Dendritic cell treated with granulocyte-macrophage colony-stimulating factor and Interleukin-4, amounts not matched to agents 40 ng/mL and 50 ng/mL, for 4 days (primary cell): ENCODE measurements around the gene MAP1LC3B.

ENCODE experiments used
- H3K27ac Mint-ChIP-seq: one replicate; pipeline ENCODE4 v1.8.0; 2022; ENCODE audit warnings: mild to moderate bottlenecking, mixed read lengths
- H3K27me3 Mint-ChIP-seq: one replicate; pipeline ENCODE4 v1.8.0; 2022; ENCODE audit warnings: mild to moderate bottlenecking, mixed read lengths
- H3K36me3 Mint-ChIP-seq: one replicate; pipeline ENCODE4 v1.8.0; 2022; ENCODE audit warnings: low read depth, mixed read lengths
- H3K4me1 Mint-ChIP-seq: one replicate; pipeline ENCODE4 v1.8.0; 2022; ENCODE audit warnings: low read depth, mixed read lengths
- H3K4me3 Mint-ChIP-seq: one replicate; pipeline ENCODE4 v1.8.0; 2022; ENCODE audit warnings: mild to moderate bottlenecking, moderate library complexity, mixed read lengths
- H3K9me3 Mint-ChIP-seq: one replicate; pipeline ENCODE4 v1.8.0; 2022; ENCODE audit warnings: mixed read lengths
- intact Hi-C: fragments of 100-400 bp; cut with micrococcal nuclease; formaldehyde crosslinking; loops from one replicate; pipeline ENCODE4 v1.15.0; 2022

The MAP1LC3B gene

GRCh38 chr16:87432330-87432915 lies 40.3 kb downstream of the MAP1LC3B start:
- peaks cover 19% of the 10 kb centered on the region for H3K4me1 Mint-ChIP-seq
- intact Hi-C loops: no loop called here
- no peak overlapping the region for H3K4me3 Mint-ChIP-seq
- H3K27ac Mint-ChIP-seq: no peak overlapping the region
- H3K9me3 Mint-ChIP-seq: no peaks in the 10 kb centered on the region
- peaks cover 3% of the 10 kb centered on the region for H3K27me3 Mint-ChIP-seq
- peaks cover 57% of the 10 kb centered on the region for H3K36me3 Mint-ChIP-seq

- Mint-ChIP-seq H3K9me3 (no peaks in the 10 kb centered on the region), H3K36me3 (peaks cover 56% of the 10 kb centered on the region), H3K27me3 (peaks cover 3% of the 10 kb centered on the region), H3K4me1 (peaks cover 19% of the 10 kb centered on the region), H3K4me3 (no peak overlapping the region), H3K27ac (no peak overlapping the region)
- intact Hi-C loops: no loop called here
Measured at GRCh38 chr16:87434146-87434667, 42.1 kb downstream of the MAP1LC3B start.

- Mint-ChIP-seq H3K4me1 (peaks cover 21% of the 10 kb centered on the region), H3K36me3 (peaks cover 42% of the 10 kb centered on the region), H3K9me3 (no peaks in the 10 kb centered on the region), H3K27ac (no peak overlapping the region), H3K27me3 (peaks cover 3% of the 10 kb centered on the region), H3K4me3 (no peak overlapping the region)
- intact Hi-C loops: no loop called here
Measured at GRCh38 chr16:87435372-87436224, 43.5 kb downstream of the MAP1LC3B start.

- Mint-ChIP-seq H3K4me1 (peaks cover 25% of the 10 kb centered on the region), H3K36me3 (peaks cover 37% of the 10 kb centered on the region), H3K27ac (no peak overlapping the region), H3K27me3 (peaks cover 3% of the 10 kb centered on the region), H3K9me3 (no peaks in the 10 kb centered on the region), H3K4me3 (no peak overlapping the region)
- intact Hi-C loops: no loop called here
Measured at GRCh38 chr16:87436225-87437172, 44.4 kb downstream of the MAP1LC3B start.

GRCh38 chr16:87437327-87437726 lies 45.2 kb downstream of the MAP1LC3B start:
- Mint-ChIP-seq H3K4me1 (peaks cover 25% of the 10 kb centered on the region), H3K9me3 (no peaks in the 10 kb centered on the region), H3K27ac (no peak overlapping the region), H3K4me3 (no peak overlapping the region), H3K36me3 (peaks cover 35% of the 10 kb centered on the region), H3K27me3 (peaks cover 3% of the 10 kb centered on the region)
- intact Hi-C loops: no loop called here

GRCh38 chr16:87437911-87438610 lies 45.9 kb downstream of the MAP1LC3B start:
- H3K27me3 Mint-ChIP-seq: peaks cover 3% of the 10 kb centered on the region
- H3K4me1 Mint-ChIP-seq: peaks cover 25% of the 10 kb centered on the region
- H3K27ac Mint-ChIP-seq: no peak overlapping the region
- intact Hi-C loops: no loop called here
- no peak overlapping the region for H3K4me3 Mint-ChIP-seq
- H3K36me3 Mint-ChIP-seq: peaks cover 34% of the 10 kb centered on the region
- no peaks in the 10 kb centered on the region for H3K9me3 Mint-ChIP-seq

GRCh38 chr16:87438611-87438985 lies 46.5 kb downstream of the MAP1LC3B start:
- Mint-ChIP-seq H3K36me3 (peaks cover 32% of the 10 kb centered on the region), H3K9me3 (no peaks in the 10 kb centered on the region), H3K27me3 (peaks cover 3% of the 10 kb centered on the region), H3K4me1 (peaks cover 25% of the 10 kb centered on the region), H3K4me3 (no peak overlapping the region), H3K27ac (no peak overlapping the region)
- intact Hi-C loops: no loop called here

GRCh38 chr16:87439926-87440325 lies 47.8 kb downstream of the MAP1LC3B start:
- Mint-ChIP-seq H3K4me3 (no peak overlapping the region), H3K36me3 (peaks cover 33% of the 10 kb centered on the region), H3K27ac (no peak overlapping the region), H3K4me1 (peaks cover 25% of the 10 kb centered on the region), H3K27me3 (peaks cover 3% of the 10 kb centered on the region), H3K9me3 (no peaks in the 10 kb centered on the region)
- intact Hi-C loops: no loop called here

- Mint-ChIP-seq H3K4me1 (peaks cover 6% of the 10 kb centered on the region), H3K4me3 (no peak overlapping the region), H3K36me3 (peaks cover 54% of the 10 kb centered on the region), H3K27me3 (no peaks in the 10 kb centered on the region), H3K9me3 (no peaks in the 10 kb centered on the region), H3K27ac (no peak overlapping the region)
- intact Hi-C loops: no loop called here
Measured at GRCh38 chr16:87441886-87442580, 49.9 kb downstream of the MAP1LC3B start.

GRCh38 chr16:87442581-87442966 lies 50.4 kb downstream of the MAP1LC3B start:
- peaks cover 6% of the 10 kb centered on the region for H3K4me1 Mint-ChIP-seq
- intact Hi-C loops: no loop called here
- H3K36me3 Mint-ChIP-seq: peaks cover 60% of the 10 kb centered on the region
- H3K27ac Mint-ChIP-seq: no peak overlapping the region
- H3K4me3 Mint-ChIP-seq: no peak overlapping the region
- H3K27me3 Mint-ChIP-seq: no peaks in the 10 kb centered on the region
- no peaks in the 10 kb centered on the region for H3K9me3 Mint-ChIP-seq

GRCh38 chr16:87443016-87443415 lies 50.9 kb downstream of the MAP1LC3B start:
- Mint-ChIP-seq H3K36me3 (peaks cover 60% of the 10 kb centered on the region), H3K9me3 (no peaks in the 10 kb centered on the region), H3K4me1 (peaks cover 6% of the 10 kb centered on the region), H3K27ac (no peak overlapping the region), H3K27me3 (no peaks in the 10 kb centered on the region), H3K4me3 (no peak overlapping the region)
- intact Hi-C loops: no loop called here

- peaks cover 68% of the 10 kb centered on the region for H3K36me3 Mint-ChIP-seq
- H3K9me3 Mint-ChIP-seq: no peaks in the 10 kb centered on the region
- no peaks in the 10 kb centered on the region for H3K27me3 Mint-ChIP-seq
- intact Hi-C loops: no loop called here
- H3K4me1 Mint-ChIP-seq: peaks cover 6% of the 10 kb centered on the region
- no peak overlapping the region for H3K27ac Mint-ChIP-seq
- no peak overlapping the region for H3K4me3 Mint-ChIP-seq
Measured at GRCh38 chr16:87443964-87444363, 51.8 kb downstream of the MAP1LC3B start.

GRCh38 chr16:87445486-87445885 lies 53.4 kb downstream of the MAP1LC3B start:
- Mint-ChIP-seq H3K4me1 (peaks cover 6% of the 10 kb centered on the region), H3K4me3 (no peak overlapping the region), H3K27me3 (no peaks in the 10 kb centered on the region), H3K36me3 (peaks cover 78% of the 10 kb centered on the region), H3K9me3 (no peaks in the 10 kb centered on the region), H3K27ac (no peak overlapping the region)
- intact Hi-C loops: no loop called here
